Measurements from ENCODE around the gene TCF19.

The TCF19 gene

GRCh38 chr6:31179042-31179386, 20.6 kb downstream of the TCF19 start:
- TF ChIP-seq GATA2 (IDR thresholded peaks at IDR 0.05; ENCODE audit: low read depth, low read length) (no peak), GATA3 (IDR thresholded peaks at IDR 0.05; ENCODE audit: low read depth, low read length) (no peak)

DNA sequence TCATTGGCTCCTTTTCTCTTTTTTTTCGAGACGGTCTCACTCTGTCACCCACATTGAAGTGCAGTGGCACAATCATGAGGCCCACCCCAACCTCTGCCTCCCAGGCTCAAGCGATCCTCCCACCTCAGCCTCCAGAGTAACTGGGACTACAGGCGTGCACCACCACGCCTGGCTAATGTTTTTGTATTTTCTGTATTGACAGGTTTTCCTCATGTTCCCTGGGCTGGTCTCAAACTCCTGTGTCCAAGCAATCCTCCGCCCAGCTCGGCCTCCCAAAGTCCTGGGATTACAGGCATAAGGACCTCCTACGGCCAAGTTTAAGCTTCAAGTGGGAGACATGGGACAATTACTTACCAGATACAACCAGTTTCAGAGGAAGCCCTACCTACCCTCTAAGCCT, 21.5 kb downstream of the TCF19 start:
- TF ChIP-seq GATA2 (IDR thresholded peaks at IDR 0.05; ENCODE audit: low read depth, low read length) (no peak), GATA3 (IDR thresholded peaks at IDR 0.05; ENCODE audit: low read depth, low read length) (no peak)

GRCh38 chr6:31180500-31180899, 22.1 kb downstream of the TCF19 start:
- TF ChIP-seq GATA2 (IDR thresholded peaks at IDR 0.05; ENCODE audit: low read depth, low read length) (no peak), GATA3 (IDR thresholded peaks at IDR 0.05; ENCODE audit: low read depth, low read length) (no peak)

DNA sequence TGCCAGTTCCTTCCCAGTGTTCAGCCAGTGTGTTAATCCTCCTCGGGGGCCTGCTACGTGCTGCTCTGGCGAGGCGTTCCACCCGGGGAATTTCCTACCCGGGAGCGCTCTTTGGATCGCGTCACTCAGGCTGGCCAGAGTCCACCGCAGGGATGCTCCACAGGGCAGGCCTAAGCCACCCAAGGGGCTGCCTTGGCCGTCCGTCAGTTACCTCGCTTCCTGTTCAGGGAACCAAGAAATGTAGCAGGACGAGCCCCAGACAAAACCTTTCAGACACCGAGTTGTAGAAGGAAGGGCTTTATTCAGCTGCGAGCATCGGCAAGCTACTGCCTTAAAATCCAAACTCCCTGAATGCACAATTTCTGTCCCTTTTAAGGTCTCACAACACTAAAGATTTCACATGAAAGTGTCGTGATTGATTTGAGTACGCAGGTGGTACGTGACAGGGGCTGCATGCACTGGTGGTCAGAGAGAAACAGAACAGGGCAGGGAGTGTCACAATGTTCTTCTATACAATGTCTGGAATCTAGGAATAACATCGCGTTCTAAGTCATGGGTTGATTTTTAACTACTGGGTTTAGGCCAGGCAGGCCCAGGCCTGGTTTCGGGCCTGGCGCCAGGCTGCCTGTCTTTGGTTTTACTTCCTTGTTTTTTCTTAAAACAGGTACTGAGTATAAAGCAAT, 27.8 kb downstream of the TCF19 start:
- no peak for TF ChIP-seq GATA3 (IDR thresholded peaks at IDR 0.05; ENCODE audit: low read depth, low read length)
- TF ChIP-seq GATA2 (IDR thresholded peaks at IDR 0.05; ENCODE audit: low read depth, low read length): no peak

GRCh38 chr6:31187780-31188194, 29.4 kb downstream of the TCF19 start:
- TF ChIP-seq GATA3 (IDR thresholded peaks at IDR 0.05; ENCODE audit: low read depth, low read length) (no peak), GATA2 (IDR thresholded peaks at IDR 0.05; ENCODE audit: low read depth, low read length) (no peak)

DNA sequence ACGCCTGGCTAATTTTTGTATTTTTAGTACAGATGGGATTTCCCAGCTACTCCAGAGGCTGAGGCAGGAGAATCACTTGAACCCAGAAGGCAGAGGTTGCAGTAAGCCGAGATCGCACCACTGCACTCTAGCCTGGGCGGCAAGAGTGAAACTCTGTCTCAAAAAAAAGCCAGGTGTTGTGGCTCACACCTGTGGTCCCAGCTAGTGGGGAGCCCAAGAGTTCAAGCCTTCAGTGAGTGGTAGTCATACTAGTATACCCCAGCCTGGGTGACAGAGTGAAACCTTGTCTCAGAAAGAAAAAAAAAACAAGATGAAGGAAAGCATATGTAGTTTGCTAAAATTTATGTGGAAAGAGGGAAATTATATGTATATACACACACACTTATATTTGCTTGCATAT, 32.1 kb downstream of the TCF19 start:
- TF ChIP-seq GATA2 (IDR thresholded peaks at IDR 0.05; ENCODE audit: low read depth, low read length): no peak
- no peak for TF ChIP-seq GATA3 (IDR thresholded peaks at IDR 0.05; ENCODE audit: low read depth, low read length)

DNA sequence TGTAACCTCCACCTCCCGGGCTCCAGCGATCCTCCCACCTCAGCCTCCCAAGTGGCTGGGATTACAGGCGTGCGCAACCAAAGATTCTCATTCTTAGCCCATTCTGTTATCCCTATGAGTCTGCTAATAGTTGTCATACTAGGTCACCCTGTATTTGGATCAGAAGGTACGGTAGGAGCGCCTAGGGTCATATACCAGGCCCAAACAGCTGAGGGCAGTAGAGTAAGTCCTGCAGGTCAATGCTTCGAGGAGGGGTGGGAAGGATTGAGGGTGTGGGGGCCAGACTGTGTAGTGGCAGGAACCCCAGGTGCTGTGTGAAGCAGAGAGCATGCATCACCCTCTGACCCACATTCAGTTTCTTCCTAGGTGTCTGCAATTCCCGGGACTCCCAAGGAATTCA, 34.8 kb downstream of the TCF19 start:
- TF ChIP-seq GATA2 (IDR thresholded peaks at IDR 0.05; ENCODE audit: low read depth, low read length): no peak
- no peak for TF ChIP-seq GATA3 (IDR thresholded peaks at IDR 0.05; ENCODE audit: low read depth, low read length)

DNA sequence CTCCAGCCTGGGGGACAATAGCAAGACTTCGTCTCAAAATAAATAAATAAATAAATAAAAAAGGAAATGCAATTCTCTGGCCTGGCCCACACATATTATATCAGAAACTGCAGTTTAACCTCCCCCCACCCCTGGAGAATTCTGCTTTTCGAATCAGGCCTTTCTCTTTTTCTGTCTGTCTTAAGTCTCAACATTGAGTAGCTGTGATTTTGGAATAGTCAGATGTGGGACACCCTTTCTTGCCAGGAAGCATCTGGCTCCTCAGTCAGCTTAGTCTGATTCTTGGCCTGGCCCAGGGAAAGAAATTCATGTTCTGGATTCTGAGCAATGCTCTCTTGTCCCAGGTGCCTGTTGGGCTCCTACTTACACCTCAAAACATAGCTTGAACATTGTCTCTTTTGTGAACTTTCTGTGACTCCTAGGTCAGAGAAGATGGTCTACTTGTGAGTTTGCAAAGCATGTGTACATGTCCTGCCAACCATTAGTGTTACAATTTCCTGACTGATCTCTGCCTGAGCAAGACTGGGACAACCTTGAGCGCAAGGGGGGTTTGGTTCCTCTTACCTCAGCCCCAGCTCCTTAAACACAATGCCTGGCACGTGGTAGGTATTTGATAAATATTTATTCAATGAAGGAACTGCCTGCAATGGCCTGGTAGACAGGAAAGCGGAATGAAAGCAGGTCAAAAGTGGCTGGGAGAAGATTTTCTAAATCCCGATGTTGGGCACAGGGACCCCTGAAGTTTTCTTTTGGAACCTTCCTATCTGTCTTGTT, 35.9 kb downstream of the TCF19 start:
- TF ChIP-seq GATA3 (IDR thresholded peaks at IDR 0.05; ENCODE audit: low read depth, low read length) (no peak), GATA2 (IDR thresholded peaks at IDR 0.05; ENCODE audit: low read depth, low read length) (no peak)

GRCh38 chr6:31197559-31198305, 39.3 kb downstream of the TCF19 start:
- TF ChIP-seq GATA3 (IDR thresholded peaks at IDR 0.05; ENCODE audit: low read depth, low read length) (no peak), GATA2 (IDR thresholded peaks at IDR 0.05; ENCODE audit: low read depth, low read length) (no peak)

GRCh38 chr6:31202259-31203166, 44.1 kb downstream of the TCF19 start:
- no peak for TF ChIP-seq GATA3 (IDR thresholded peaks at IDR 0.05; ENCODE audit: low read depth, low read length)

- no peak for TF ChIP-seq GATA2 (IDR thresholded peaks at IDR 0.05; ENCODE audit: low read depth, low read length)
- TF ChIP-seq GATA3 (IDR thresholded peaks at IDR 0.05; ENCODE audit: low read depth, low read length): no peak
Observed at GRCh38 chr6:31203345-31203979, 45.1 kb downstream of the TCF19 start.

GRCh38 chr6:31204751-31205145, 46.4 kb downstream of the TCF19 start:
- TF ChIP-seq GATA3 (IDR thresholded peaks at IDR 0.05; ENCODE audit: low read depth, low read length): no peak
- no peak for TF ChIP-seq GATA2 (IDR thresholded peaks at IDR 0.05; ENCODE audit: low read depth, low read length)

DNA sequence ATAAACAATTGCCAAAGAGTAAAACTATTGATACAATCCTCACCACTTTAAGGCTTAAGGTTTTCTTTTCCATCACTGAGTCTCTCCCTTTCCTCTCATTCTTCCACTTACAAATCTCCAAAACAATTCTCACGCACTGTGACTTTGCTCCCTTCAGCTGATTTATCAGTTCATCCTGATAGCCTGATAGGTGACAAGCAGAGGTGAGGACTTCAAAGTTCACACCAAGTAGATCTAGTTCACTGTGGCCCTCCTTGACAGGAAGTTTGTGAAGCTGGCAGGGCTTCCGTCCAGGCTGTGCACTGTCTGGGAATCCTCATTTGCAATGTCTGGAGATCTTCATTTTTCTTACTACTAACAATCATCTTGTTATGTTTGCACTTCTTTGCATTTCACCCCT, 47.2 kb downstream of the TCF19 start:
- TF ChIP-seq GATA2 (IDR thresholded peaks at IDR 0.05; ENCODE audit: low read depth, low read length) (no peak), GATA3 (IDR thresholded peaks at IDR 0.05; ENCODE audit: low read depth, low read length) (no peak)
